Natural killer cell treated with Interleukin-12 subunit alpha and Interleukin-12 subunit beta and Interleukin-15 and Interleukin-18, amount 100 ng/mL, for 72 hours (primary cell): ENCODE data around the gene RALGPS1. TPM values are rescaled to one million over a fixed set of nuclear protein-coding genes. Genes with fewer than 3 reads are reported as not detected.

Experiments
- ATAC-seq, 2 donors: fragments of 150-1000 bp; cut with Tn5 transposase in 1 of 2; sonication (Bioruptor Pico), chemical (Tn5 transposase) in 1 of 2; 2 replicates each; pipeline ENCODE4 v1.10.0; 2021
- DNase-seq: peaks from one replicate; pipeline ENCODE4 v3.0.0; 2022; ENCODE audit warnings: low spot score
- H3K27ac Mint-ChIP-seq, 2 donors: 1 replicate in 1 of 2; 2 replicates in 1 of 2; pipeline ENCODE4 v1.8.0; 2022; ENCODE audit warnings: mixed read lengths in 2 of 2, mild to moderate bottlenecking in 1 of 2, moderate library complexity in 1 of 2
- H3K27me3 Mint-ChIP-seq, 2 donors: 1 replicate in 1 of 2; 2 replicates in 1 of 2; pipeline ENCODE4 v1.8.0; 2022; ENCODE audit warnings: mixed read lengths in 2 of 2
- H3K36me3 Mint-ChIP-seq: one replicate; pipeline ENCODE4 v1.8.0; 2022; ENCODE audit warnings: mixed read lengths
- H3K4me1 Mint-ChIP-seq, 2 donors: 1 replicate in 1 of 2; 2 replicates in 1 of 2; pipeline ENCODE4 v1.8.0; 2022; ENCODE audit warnings: low read depth in 2 of 2, mixed read lengths in 2 of 2, mild to moderate bottlenecking in 1 of 2
- H3K4me3 Mint-ChIP-seq: one replicate; pipeline ENCODE4 v1.8.0; 2022; ENCODE audit warnings: mixed read lengths
- H3K9me3 Mint-ChIP-seq: 2 replicates; pipeline ENCODE4 v1.8.0; 2022; ENCODE audit warnings: mixed read lengths
- total RNA-seq, 2 donors: library from RNA; stranded (reverse); gene quantifications; one replicate each; pipeline ENCODE4 v1.2.3, GENCODE V29; 2022

RALGPS1 gene
- total RNA-seq, 2 donors from 2014 or later: 4.4 to 7.0 TPM

DNA sequence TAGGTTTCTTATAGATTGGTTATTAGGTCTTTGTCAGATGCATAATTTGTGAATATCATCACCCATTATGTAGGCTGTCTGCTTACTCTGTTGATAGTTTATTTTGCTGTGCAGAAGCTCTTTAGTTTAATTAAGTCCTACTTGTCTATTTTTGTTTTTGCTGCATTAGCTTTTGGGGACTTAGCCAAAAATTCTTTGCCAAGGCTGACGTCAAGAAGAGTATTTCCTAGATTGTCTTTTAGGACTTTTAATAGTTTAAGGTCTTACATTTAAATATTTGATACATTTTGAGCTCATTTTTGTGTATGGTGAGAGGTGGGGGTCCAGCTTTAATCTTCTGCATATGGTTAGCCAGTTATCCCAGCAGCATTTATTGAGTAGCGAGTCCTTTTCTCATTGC, 232.7 kb downstream of the RALGPS1 start:
- no peaks in the 10 kb centered on the region for H3K9me3 Mint-ChIP-seq
- no peaks in the 10 kb centered on the region for H3K36me3 Mint-ChIP-seq
- H3K4me1 Mint-ChIP-seq: no peaks in the 10 kb centered on the region
- no peak overlapping the region for H3K4me3 Mint-ChIP-seq
- H3K27me3 Mint-ChIP-seq: peaks cover 0 to 3% of the 10 kb centered on the region in 2 donors
- H3K27ac Mint-ChIP-seq: no peak overlapping the region
- no peak for DNase-seq
- no peak for ATAC-seq

DNA sequence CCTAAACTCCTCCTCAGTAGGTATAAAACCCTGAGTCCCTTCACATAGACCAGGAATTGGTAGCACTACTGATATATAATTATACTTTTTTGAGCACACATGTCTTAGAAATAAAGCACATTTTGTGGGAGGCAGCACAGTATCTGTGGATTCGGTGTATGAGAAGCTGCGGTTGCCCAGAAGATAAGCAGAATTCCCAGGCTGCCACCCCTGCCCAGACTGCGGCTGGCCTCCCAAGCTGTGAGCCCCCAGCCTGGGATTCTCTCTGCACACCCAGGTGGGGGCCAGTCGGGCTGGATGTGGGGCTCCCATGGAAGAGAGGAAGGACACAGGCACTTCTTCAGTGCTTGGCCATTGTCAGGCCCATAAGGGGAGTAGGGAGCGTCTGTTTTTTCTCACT, 233.4 kb downstream of the RALGPS1 start:
- ATAC-seq (no peak), DNase-seq (no peak)
- Mint-ChIP-seq H3K27ac (no peak overlapping the region), H3K9me3 (no peaks in the 10 kb centered on the region), H3K4me1 (no peaks in the 10 kb centered on the region), H3K36me3 (no peaks in the 10 kb centered on the region), H3K4me3 (no peak overlapping the region), H3K27me3 (peaks cover 0 to 3% of the 10 kb centered on the region in 2 donors)

DNA sequence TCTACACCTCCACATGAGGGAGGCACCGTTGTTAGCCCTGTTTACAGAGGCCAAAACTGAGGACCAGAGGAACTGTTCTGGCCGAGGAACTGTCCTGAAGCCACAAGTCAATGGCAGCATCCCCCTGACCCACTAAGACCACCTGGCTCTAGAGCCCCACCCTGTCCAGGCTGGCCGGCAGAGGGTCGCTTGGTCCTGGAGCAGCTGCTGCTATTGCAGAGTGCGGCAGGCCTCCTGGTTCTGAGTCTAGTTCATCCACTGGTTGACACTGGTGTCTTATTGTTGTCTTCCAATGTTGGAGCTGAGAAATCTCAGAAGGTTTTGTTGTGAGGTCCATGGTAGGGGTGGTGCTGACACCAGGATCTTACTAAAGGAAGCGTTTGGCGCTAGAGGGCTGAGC, 234.4 kb downstream of the RALGPS1 start:
- Mint-ChIP-seq H3K4me1 (no peaks in the 10 kb centered on the region), H3K27ac (no peak overlapping the region), H3K36me3 (no peaks in the 10 kb centered on the region), H3K27me3 (peaks cover 0 to 3% of the 10 kb centered on the region in 2 donors), H3K9me3 (no peaks in the 10 kb centered on the region), H3K4me3 (no peak overlapping the region)
- DNase-seq (no peak), ATAC-seq (no peak)

DNA sequence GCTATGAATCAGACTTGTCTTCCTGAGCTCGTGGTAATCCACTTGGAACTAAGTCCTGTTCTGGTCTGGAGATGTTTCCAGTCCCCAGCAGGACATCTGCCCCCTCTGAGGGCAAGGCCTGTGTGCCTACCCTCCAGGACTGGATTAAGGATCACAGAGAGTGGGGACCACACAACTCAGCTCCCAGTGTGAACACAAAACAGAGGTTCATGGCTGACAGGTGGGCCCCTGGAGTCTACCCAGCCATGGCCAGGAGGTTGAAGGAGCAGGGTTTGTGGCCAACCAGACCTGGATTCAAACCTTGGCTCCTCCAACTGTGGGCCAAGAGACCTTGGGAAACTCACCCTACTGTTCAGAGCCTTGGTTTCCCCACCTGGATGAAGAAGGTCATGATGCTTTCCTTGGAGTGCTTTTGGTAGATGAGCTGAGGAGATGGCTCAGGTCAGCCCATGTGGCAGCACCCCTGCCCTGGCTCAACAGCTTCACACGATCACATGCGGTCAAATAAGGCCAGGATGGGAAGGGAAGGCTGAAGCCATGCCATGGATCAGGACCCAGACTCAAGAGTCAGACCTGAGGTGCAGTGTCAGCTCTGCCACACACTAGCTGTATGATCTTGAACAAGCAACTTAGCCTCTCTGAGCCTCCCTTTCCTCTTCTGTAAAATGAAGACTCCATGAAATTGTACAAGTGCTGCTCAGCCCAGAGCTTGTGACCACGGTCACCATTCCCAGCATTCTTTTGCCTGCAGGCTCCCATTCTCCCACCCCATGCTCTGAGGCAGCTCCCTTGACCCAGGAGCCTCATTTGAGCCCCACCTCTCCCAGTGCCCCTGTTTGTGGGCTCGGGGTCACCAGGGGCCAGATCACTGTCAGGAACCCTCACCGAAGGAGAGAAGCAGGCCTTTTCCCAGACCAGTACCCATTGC, 235.1 kb downstream of the RALGPS1 start:
- Mint-ChIP-seq H3K4me1 (no peaks in the 10 kb centered on the region), H3K27ac (no peak overlapping the region), H3K9me3 (no peaks in the 10 kb centered on the region), H3K36me3 (no peaks in the 10 kb centered on the region), H3K27me3 (peaks cover 0 to 3% of the 10 kb centered on the region in 2 donors), H3K4me3 (no peak overlapping the region)
- DNase-seq: no peak
- no peak for ATAC-seq

DNA sequence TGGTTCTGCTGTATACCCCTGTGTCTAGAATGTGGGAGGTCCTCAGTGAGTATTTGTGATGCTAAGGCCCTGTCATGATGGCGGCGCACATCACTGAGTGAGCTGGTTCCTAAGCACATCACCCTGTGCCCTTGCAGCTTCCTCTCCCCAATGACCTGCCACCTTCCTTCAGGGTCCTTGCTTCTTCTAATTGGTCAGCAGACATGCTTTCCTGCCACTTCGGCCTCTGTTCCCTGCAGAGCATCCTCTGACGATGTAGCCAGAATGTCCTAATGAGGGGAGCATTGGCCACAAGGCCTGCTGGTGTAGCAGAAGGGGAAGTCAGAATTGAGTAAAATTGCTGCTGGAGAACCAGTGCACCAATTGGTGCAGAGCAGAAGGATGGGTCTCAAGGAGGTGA, 238.9 kb downstream of the RALGPS1 start:
- no peak for DNase-seq

DNA sequence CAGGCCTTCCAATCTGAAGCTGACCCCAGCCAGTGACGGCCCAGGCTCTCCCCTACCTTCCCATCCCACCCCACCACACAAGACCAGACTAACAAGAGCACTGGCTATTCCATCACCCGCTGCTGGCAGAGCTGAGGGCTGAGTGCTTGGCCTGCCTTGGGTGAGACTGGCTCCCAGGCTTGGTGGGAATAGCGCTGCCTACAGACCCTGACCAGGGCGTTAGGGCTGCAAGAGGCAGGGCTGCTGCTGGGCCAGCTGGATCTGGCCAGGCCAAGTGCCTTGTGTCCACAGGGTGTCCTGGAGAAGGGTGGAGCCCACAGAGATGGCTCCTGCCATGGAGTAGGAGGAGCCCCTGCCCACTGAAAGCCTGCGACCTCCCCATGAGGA, 239.4 kb downstream of the RALGPS1 start:
- Mint-ChIP-seq H3K36me3 (no peaks in the 10 kb centered on the region), H3K4me3 (no peak overlapping the region), H3K9me3 (no peaks in the 10 kb centered on the region), H3K4me1 (no peaks in the 10 kb centered on the region), H3K27me3 (peaks cover 0 to 9% of the 10 kb centered on the region in 2 donors), H3K27ac (no peak overlapping the region)
- ATAC-seq: no peak
- no peak for DNase-seq

More for the DNA sequence above, 238.9 kb downstream of the RALGPS1 start:
- no peaks in the 10 kb centered on the region for H3K4me1 Mint-ChIP-seq
- peaks cover 0 to 9% of the 10 kb centered on the region in 2 donors for H3K27me3 Mint-ChIP-seq
- no peak overlapping the region for H3K4me3 Mint-ChIP-seq
- H3K36me3 Mint-ChIP-seq: no peaks in the 10 kb centered on the region
- no peak for ATAC-seq
- no peak overlapping the region for H3K27ac Mint-ChIP-seq
- no peaks in the 10 kb centered on the region for H3K9me3 Mint-ChIP-seq

DNA sequence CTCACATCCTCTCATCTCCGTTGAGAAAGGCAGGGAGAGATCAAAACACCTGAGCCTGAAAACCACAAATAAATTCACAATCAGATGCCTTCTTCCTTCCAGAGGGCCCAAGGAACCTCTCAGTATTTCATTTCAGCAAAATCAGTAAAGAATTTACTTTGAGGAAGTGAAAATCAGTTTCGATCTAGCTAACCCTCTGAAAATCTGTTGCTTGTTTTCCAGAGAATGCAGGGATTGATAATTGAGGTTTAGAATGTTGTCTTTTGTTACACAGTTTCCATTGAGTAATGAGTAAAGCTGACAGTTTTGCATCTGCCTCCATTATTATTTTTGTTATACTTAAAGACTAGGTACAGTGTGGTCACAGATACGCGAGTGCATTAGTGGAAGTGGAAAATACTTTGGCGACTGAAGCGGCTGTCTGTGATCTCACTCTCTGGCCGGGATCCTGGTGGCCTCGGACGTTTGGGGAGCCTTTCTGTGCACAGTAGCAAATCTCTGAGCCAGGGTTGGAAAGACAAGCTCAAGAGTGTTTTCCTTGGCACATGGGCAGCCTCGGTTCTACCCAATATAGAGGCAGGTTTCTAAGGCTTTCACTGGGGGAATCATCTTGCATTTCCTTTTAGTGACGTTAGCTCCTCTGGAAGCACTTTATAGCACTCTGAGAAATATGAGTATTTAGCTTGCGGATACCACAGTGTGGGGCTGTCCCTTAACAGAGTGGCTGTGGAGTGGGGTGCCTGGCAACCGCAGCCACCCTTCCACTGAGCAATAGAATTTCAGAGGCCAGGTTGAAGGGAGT, 240.0 kb downstream of the RALGPS1 start:
- no peaks in the 10 kb centered on the region for H3K36me3 Mint-ChIP-seq
- no peak overlapping the region for H3K4me3 Mint-ChIP-seq
- ATAC-seq: peak in 1 of 2 donors; percentile 57
- no peak overlapping the region for H3K27ac Mint-ChIP-seq
- DNase-seq: no peak
- H3K9me3 Mint-ChIP-seq: no peaks in the 10 kb centered on the region
- no peaks in the 10 kb centered on the region for H3K4me1 Mint-ChIP-seq
- H3K27me3 Mint-ChIP-seq: peaks cover 0 to 9% of the 10 kb centered on the region in 2 donors

DNA sequence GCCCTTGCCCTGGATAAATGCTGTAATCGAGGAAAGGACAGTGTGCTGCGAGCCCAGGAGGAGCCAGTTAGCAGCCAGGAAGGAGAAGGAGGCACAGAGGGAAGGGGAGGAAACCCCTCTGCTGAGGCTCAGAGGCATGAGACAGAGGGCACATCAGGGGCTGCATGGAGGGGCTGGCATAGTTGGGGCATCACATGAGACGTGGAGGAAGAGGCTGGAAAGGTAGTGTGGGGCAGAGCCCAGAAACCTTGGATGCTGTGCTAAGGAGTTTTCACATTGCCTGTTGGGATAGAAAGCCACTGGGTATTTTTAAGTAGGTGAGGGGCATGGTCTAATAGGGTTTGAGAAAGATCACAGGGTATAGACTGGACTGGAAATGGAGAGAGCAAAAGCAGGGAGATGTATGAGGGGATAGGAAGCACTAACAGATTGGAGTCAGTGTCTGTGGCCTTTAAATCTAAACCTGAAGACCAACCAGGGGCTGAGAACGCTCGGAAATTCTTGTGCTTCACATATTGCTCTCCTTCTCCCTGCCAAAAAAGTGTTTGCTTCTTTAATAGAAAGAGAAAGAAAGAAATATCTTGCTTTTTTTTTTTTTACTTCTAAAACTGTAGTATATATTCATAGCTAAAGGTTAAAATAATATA, 240.9 kb downstream of the RALGPS1 start:
- no peak overlapping the region for H3K4me3 Mint-ChIP-seq
- H3K27ac Mint-ChIP-seq: no peak overlapping the region
- no peaks in the 10 kb centered on the region for H3K9me3 Mint-ChIP-seq
- no peaks in the 10 kb centered on the region for H3K36me3 Mint-ChIP-seq
- H3K27me3 Mint-ChIP-seq: peaks cover 0 to 9% of the 10 kb centered on the region in 2 donors
- peak; percentile 20 to 28 for ATAC-seq
- no peak for DNase-seq
- H3K4me1 Mint-ChIP-seq: no peaks in the 10 kb centered on the region

DNA sequence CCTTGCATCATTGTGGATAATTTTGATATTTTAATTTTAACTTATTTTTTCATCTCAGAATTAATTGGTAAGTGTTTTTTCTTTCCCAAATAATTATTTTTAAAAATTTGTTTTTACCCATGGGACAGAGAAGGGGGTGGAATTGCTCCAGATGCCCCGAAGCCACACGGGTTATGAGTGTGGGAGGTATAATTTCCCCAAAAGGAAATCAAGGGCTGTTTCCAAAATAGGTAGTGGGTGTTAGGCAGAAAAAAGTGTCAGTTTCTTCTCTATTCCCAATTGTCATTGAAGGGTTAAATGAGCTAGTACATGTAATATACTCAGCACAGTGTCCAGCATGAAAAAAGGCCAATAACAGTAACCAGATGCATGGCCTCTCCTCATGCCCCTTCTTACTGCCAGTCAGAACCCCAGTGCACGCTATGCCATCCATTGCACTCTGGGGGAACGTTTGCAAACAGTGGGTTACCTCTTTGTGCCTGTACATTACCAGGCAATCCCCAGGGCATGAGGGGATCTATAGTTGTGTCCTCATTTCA, 244.3 kb downstream of the RALGPS1 start:
- Mint-ChIP-seq H3K36me3 (no peaks in the 10 kb centered on the region), H3K9me3 (no peaks in the 10 kb centered on the region), H3K4me3 (no peak overlapping the region), H3K27me3 (peaks cover 0 to 6% of the 10 kb centered on the region in 2 donors), H3K27ac (no peak overlapping the region), H3K4me1 (peaks cover 3 to 18% of the 10 kb centered on the region in 2 donors)
- no peak for DNase-seq
- no peak for ATAC-seq

DNA sequence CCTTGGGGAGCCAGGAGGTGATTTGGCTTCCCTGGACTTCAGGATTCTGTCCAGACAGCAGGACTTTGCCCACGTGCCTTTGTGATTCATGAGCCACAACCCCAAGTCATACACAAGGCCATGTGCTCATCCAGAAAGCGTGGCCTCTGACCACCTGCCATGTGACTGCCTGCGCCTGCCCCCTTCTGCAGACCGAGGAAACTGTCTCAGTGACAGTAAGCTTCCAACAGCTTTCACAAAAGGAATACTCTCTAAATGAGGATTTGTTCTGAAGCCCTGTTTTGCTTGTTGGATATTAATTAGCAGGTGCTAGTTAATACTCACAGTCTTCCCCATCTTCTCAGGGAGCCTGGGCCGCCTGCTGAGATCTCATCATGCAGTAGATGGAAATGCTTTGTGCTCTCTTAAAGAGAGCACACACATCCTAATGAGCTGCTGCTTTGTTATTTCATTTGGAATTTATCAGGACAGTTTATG, 244.8 kb downstream of the RALGPS1 start:
- ATAC-seq: no peak
- peaks cover 0 to 6% of the 10 kb centered on the region in 2 donors for H3K27me3 Mint-ChIP-seq
- no peak overlapping the region for H3K27ac Mint-ChIP-seq

DNA sequence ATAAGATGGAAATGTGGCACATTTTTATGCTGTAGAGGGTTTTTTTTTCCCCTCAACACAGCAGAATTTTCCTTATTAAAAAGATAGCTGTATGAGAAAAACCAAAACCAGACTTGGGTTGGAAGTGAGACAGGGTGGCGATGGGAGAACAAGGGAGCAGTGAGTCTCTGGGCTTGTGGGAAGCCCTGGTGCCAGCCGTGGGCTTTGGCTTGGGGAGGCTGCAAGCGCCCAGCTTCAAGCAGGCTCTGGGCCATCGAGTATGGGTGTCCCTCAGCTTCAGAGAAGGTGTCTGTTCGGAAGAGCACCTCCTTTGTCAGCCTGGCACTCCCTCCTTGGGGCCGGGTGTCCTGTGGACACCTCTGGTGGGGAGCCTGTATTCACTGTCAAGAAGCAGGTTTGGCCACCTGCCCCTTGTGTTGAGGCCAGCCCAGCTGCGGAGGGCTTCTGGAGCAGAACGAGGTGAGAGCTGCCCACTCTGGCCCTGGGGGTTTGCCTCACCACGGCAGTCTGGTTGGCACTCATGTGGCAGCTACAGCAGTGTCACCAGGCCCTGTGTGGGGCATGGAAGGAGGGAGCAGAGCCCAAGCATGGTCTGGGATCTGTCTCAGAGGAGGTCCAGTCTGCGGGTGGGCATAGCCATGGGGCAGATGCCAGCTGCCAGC, 245.5 kb downstream of the RALGPS1 start:
- Mint-ChIP-seq H3K27ac (no peak overlapping the region), H3K27me3 (peaks cover 0 to 4% of the 10 kb centered on the region in 2 donors), H3K9me3 (no peaks in the 10 kb centered on the region), H3K36me3 (no peaks in the 10 kb centered on the region), H3K4me1 (peaks cover 3 to 20% of the 10 kb centered on the region in 2 donors), H3K4me3 (no peak overlapping the region)
- no peak for DNase-seq
- ATAC-seq: peak in 1 of 2 donors; percentile 17

More for the DNA sequence above, 244.8 kb downstream of the RALGPS1 start:
- Mint-ChIP-seq H3K4me1 (peaks cover 3 to 20% of the 10 kb centered on the region in 2 donors), H3K9me3 (no peaks in the 10 kb centered on the region), H3K36me3 (no peaks in the 10 kb centered on the region), H3K4me3 (no peak overlapping the region)
- DNase-seq: no peak

DNA sequence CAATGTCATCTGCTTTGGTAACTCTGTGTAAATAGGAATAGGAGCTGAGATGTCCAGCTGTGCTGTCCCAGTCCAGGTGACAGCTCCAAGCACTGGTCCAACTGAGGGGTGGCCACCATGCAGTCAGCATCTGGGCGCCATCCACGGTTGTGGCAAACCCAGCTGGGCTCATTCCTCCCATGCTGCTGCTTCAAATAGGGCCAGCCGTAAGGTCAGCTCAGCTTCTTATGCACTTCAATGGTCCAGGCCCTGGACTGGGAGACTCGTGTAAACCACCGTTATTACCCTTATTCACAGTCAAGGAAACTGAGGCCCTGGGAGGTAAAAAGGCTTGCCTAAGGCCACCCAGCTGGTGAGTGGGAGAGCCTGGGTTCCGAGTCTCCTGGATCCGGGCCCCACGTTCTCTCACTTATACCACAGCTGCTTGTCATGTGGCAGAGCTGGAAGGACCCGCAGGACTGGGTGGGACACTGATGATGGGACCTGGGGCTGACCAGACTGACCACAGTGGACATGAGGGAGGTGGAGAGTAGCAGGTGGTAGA, 246.6 kb downstream of the RALGPS1 start:
- Mint-ChIP-seq H3K9me3 (no peaks in the 10 kb centered on the region), H3K27ac (no peak overlapping the region), H3K4me3 (no peak overlapping the region), H3K36me3 (no peaks in the 10 kb centered on the region), H3K4me1 (peaks cover 3 to 20% of the 10 kb centered on the region in 2 donors), H3K27me3 (peaks cover 0 to 3% of the 10 kb centered on the region in 2 donors)
- ATAC-seq (no peak), DNase-seq (no peak)
